Activated CD8-positive, alpha-beta memory T cell treated with anti-CD3 and anti-CD28 coated beads, Interleukin-2, amount 10 ng/mL, durations not matched to agents 7 days and 5 days (primary cell): ENCODE data around the gene TAF1C. TPM values are rescaled to one million over a fixed set of nuclear protein-coding genes. Genes with fewer than 3 reads are reported as not detected.

Source experiments
- ATAC-seq: fragments of 150-1000 bp; cut with Tn5 transposase; one replicate; pipeline ENCODE4 v1.10.0; 2021; ENCODE audit warnings: moderate library complexity
- CTCF ChIA-PET: fragments of 350-600 bp; sonication (Branson Sonifier 250); formaldehyde crosslinking; loops from one replicate; lab custom pipeline; 2021; ENCODE audit warnings: antibody characterized with exemption; lab: Charles Lee
- DNase-seq: peaks from one replicate; pipeline ENCODE4 v3.0.0-alpha.2; 2020
- H3K27ac Mint-ChIP-seq: one replicate; pipeline ENCODE4 v1.8.0; 2021; ENCODE audit warnings: mild to moderate bottlenecking, mixed read lengths
- H3K27me3 Mint-ChIP-seq: one replicate; pipeline ENCODE4 v1.8.0; 2021; ENCODE audit warnings: mixed read lengths
- H3K36me3 Mint-ChIP-seq: one replicate; pipeline ENCODE4 v1.8.0; 2021; ENCODE audit warnings: mild to moderate bottlenecking, mixed read lengths
- H3K4me1 Mint-ChIP-seq: one replicate; pipeline ENCODE4 v1.8.0; 2021; ENCODE audit warnings: mixed read lengths
- H3K4me3 Mint-ChIP-seq: one replicate; pipeline ENCODE4 v1.8.0; 2021; ENCODE audit warnings: mild to moderate bottlenecking, moderate library complexity, mixed read lengths
- H3K9me3 Mint-ChIP-seq: one replicate; pipeline ENCODE4 v1.8.0; 2022; ENCODE audit warnings: low read depth, mixed read lengths
- total RNA-seq, 2 experiments: library from RNA; stranded (reverse); gene quantifications; one replicate each; pipeline ENCODE4 v1.2.3, GENCODE V29; 2021

TAF1C gene
- 10 to 100 TPM; 52.7 to 58.1 TPM for total RNA-seq

DNA sequence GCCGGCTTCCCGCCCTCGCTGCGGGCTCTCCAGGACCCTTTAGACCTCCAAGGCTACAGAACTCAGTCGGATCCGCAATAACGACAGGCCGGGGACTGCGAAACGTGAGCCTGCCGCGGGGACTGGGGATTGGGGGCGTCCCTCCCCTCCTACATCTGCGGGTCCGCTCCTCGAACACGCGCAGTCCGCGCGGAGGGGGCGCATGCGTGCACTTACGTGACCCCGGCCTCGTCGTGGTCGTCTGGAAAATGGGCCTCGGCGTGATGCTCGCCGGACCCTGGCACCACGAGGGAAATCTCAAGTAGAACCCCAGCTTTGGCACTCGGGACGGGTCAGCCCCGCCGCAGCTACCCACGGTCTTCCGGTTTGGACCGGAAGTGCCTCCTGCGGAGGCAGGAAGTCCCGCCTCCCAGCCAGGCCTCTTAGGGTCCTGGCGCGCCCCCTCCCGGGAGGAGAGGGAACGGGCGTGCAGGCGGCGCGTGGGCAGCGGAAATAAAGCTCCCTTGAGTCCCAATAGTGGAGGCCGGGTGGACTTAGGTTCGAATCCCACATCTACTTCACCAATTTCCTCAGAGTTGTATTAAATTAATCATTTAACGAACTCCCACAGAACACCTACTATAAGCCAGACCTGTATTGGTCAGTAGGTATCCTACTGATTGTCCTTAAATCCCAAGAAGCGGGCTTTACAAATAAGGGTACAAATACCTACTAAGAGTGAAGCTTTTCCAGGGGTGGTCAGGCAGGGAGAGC lies at the start of gene TAF1C:
Gene TAF1C (minus strand): TSS at position 373 of the 753 bp plus-strand sequence. CDS start 2,069 bp downstream, outside the sequence.
- CTCF ChIA-PET: interaction anchor here (0.6 to 7.6 kb wide), 43 partner anchors 9 to 1534 kb away, joined by 3 to 143 read pairs (median 5); partner anchors contain the start of genes DNAAF1, HSDL1, MBTPS1 and OSGIN1
- Mint-ChIP-seq H3K9me3 (no peaks in the 10 kb centered on the region), H3K27me3 (no peaks in the 10 kb centered on the region), H3K27ac (peak within 1 kb of the TSS; percentile 92), H3K4me1 (peaks cover 13% of the 10 kb centered on the region), H3K36me3 (peaks cover 11% of the 10 kb centered on the region), H3K4me3 (peak within 1 kb of the TSS; percentile 95)
- DNase-seq (peak; percentile 92), ATAC-seq (peak; percentile 96)

GRCh38 chr16:84234321-84235241 lies 47.7 kb upstream of the TAF1C start:
- Mint-ChIP-seq H3K27ac (no peak overlapping the region), H3K36me3 (no peaks in the 10 kb centered on the region), H3K27me3 (peaks cover 22% of the 10 kb centered on the region), H3K4me1 (no peaks in the 10 kb centered on the region), H3K4me3 (no peak overlapping the region), H3K9me3 (no peaks in the 10 kb centered on the region)
- ATAC-seq: no peak
- DNase-seq: no peak
- CTCF ChIA-PET: no interaction called here

- Mint-ChIP-seq H3K36me3 (no peaks in the 10 kb centered on the region), H3K4me1 (no peaks in the 10 kb centered on the region), H3K27me3 (peaks cover 14% of the 10 kb centered on the region), H3K9me3 (no peaks in the 10 kb centered on the region), H3K4me3 (no peak overlapping the region), H3K27ac (no peak overlapping the region)
- ATAC-seq (no peak), DNase-seq (no peak)
- CTCF ChIA-PET: no interaction called here
Observed at GRCh38 chr16:84233748-84234147, 46.9 kb upstream of the TAF1C start.

GRCh38 chr16:84232969-84233368 lies 46.1 kb upstream of the TAF1C start:
- Mint-ChIP-seq H3K27ac (no peak overlapping the region), H3K36me3 (no peaks in the 10 kb centered on the region), H3K27me3 (peaks cover 13% of the 10 kb centered on the region), H3K4me1 (no peaks in the 10 kb centered on the region), H3K4me3 (no peak overlapping the region), H3K9me3 (no peaks in the 10 kb centered on the region)
- no peak for ATAC-seq
- DNase-seq: no peak
- CTCF ChIA-PET: interaction anchor here (0.7 kb wide), 1 partner anchor 35 kb away, joined by 3 read pairs; no protein-coding TSS in a partner anchor

DNA sequence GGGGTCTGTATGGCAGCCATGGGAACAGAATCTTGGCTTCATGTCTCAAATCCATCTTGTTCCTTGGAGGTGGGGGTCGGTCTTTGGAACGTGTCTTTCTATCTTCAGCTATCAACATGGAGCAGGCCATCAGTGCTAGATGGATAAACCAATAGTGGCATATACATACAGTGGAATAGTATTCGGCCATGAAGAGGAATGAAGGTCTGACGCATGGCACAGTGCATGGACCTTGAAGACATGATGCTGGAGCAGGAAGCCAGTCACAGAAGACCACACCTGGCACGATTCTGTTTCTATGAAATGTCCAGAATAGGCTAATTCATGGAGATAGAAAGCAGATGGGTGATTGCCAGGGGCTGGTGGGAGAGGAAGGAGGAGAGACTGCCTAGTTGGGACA lies 45.2 kb upstream of the TAF1C start:
- DNase-seq (no peak), ATAC-seq (no peak)
- no peak overlapping the region for H3K27ac Mint-ChIP-seq
- H3K36me3 Mint-ChIP-seq: no peaks in the 10 kb centered on the region
- CTCF ChIA-PET: no interaction called here
- no peaks in the 10 kb centered on the region for H3K4me1 Mint-ChIP-seq
- H3K27me3 Mint-ChIP-seq: peaks cover 15% of the 10 kb centered on the region
- no peaks in the 10 kb centered on the region for H3K9me3 Mint-ChIP-seq
- H3K4me3 Mint-ChIP-seq: no peak overlapping the region

GRCh38 chr16:84229471-84229870 lies 42.6 kb upstream of the TAF1C start:
- H3K27ac Mint-ChIP-seq: no peak overlapping the region
- ATAC-seq: no peak
- H3K27me3 Mint-ChIP-seq: peaks cover 15% of the 10 kb centered on the region

GRCh38 chr16:84228256-84228838 lies 41.5 kb upstream of the TAF1C start:
- Mint-ChIP-seq H3K9me3 (no peaks in the 10 kb centered on the region), H3K36me3 (no peaks in the 10 kb centered on the region), H3K27ac (no peak overlapping the region), H3K27me3 (peaks cover 12% of the 10 kb centered on the region), H3K4me3 (no peak overlapping the region), H3K4me1 (no peaks in the 10 kb centered on the region)
- CTCF ChIA-PET: no interaction called here
- DNase-seq: no peak
- ATAC-seq: no peak

More at GRCh38 chr16:84229471-84229870, 42.6 kb upstream of the TAF1C start:
- Mint-ChIP-seq H3K4me3 (no peak overlapping the region), H3K4me1 (no peaks in the 10 kb centered on the region), H3K36me3 (no peaks in the 10 kb centered on the region), H3K9me3 (no peaks in the 10 kb centered on the region)
- CTCF ChIA-PET: no interaction called here
- DNase-seq: no peak

GRCh38 chr16:84227548-84227947 lies 40.7 kb upstream of the TAF1C start:
- Mint-ChIP-seq H3K36me3 (no peaks in the 10 kb centered on the region), H3K27me3 (peaks cover 12% of the 10 kb centered on the region), H3K4me1 (no peaks in the 10 kb centered on the region), H3K4me3 (no peak overlapping the region), H3K9me3 (no peaks in the 10 kb centered on the region), H3K27ac (no peak overlapping the region)
- ATAC-seq (no peak), DNase-seq (no peak)
- CTCF ChIA-PET: no interaction called here

- no peak overlapping the region for H3K4me3 Mint-ChIP-seq
- H3K4me1 Mint-ChIP-seq: no peaks in the 10 kb centered on the region
- CTCF ChIA-PET: interaction anchor here (1.1 kb wide), 1 partner anchor 51 kb away, joined by 3 read pairs; no protein-coding TSS in a partner anchor
- ATAC-seq (no peak), DNase-seq (no peak)
- no peaks in the 10 kb centered on the region for H3K9me3 Mint-ChIP-seq
- peaks cover 8% of the 10 kb centered on the region for H3K27me3 Mint-ChIP-seq
- H3K27ac Mint-ChIP-seq: no peak overlapping the region
- H3K36me3 Mint-ChIP-seq: no peaks in the 10 kb centered on the region
Observed at GRCh38 chr16:84226026-84226425, 39.2 kb upstream of the TAF1C start.

DNA sequence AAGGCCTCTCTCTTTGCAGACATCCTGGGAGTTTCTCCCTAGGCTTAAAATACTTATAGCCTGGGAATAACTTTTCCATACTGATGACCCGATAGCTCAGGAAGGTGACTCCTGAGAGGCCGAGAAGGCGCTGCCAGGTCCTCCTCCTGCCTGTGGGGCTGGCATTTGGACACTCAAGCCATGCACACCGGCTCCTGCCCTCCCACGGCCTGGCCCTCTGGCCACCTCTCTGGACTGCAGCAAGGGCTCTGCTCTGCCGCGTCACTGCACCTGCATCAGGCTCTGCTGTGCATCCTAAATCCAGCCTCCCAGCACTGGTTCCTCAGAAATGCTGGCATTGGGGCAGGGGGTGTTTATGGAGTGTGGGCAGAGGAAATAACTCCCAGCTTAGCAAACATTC lies 38.7 kb upstream of the TAF1C start:
- Mint-ChIP-seq H3K27me3 (peaks cover 8% of the 10 kb centered on the region), H3K9me3 (no peaks in the 10 kb centered on the region), H3K4me1 (no peaks in the 10 kb centered on the region), H3K27ac (no peak overlapping the region), H3K36me3 (no peaks in the 10 kb centered on the region), H3K4me3 (no peak overlapping the region)
- CTCF ChIA-PET: no interaction called here
- ATAC-seq: no peak
- DNase-seq: no peak

DNA sequence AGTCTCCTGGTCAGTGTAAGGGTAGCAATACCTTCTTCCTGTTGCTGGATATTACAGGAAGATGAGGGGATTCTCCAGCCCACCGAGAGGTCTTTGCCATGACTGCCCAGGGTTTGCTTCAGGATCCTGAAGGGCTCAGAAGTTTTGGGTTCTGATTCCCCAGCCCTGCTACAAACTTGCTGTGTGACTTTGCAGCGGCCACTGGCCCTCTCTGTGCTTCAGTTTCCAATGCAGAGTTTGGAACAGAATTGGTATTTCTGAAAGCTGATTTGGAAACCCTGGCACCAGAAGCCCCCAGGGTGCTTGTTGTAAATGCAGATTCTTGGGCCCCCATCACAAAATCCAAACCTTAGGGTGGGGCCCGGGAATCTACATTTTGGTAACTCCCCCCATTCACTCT lies 38.3 kb upstream of the TAF1C start:
- DNase-seq: no peak
- Mint-ChIP-seq H3K4me1 (no peaks in the 10 kb centered on the region), H3K27me3 (peaks cover 8% of the 10 kb centered on the region), H3K36me3 (no peaks in the 10 kb centered on the region), H3K9me3 (no peaks in the 10 kb centered on the region), H3K27ac (no peak overlapping the region), H3K4me3 (no peak overlapping the region)
- CTCF ChIA-PET: no interaction called here
- ATAC-seq: no peak

DNA sequence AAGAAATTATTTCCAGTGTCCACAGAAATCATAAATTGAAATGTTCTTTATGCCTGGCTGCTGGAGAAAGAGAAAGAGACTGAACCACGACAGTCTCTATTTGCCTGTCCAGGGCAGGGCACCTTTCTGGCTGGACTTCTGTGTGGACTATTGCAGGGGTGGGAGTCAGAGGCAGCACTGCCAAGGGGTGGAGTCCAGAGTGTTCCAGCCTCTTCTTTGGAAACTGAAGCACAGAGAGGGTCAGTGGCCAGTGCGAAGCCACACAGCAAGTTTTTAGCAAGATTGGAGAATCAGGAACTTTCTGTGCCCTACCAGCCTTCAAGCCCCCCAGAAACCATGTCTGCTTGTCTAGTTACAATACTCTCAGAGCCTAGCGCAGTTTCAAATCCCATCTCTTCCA lies 37.7 kb upstream of the TAF1C start:
- no peaks in the 10 kb centered on the region for H3K4me1 Mint-ChIP-seq
- H3K27ac Mint-ChIP-seq: no peak overlapping the region
- no peak for ATAC-seq
- no peaks in the 10 kb centered on the region for H3K36me3 Mint-ChIP-seq
- DNase-seq: no peak
- H3K9me3 Mint-ChIP-seq: no peaks in the 10 kb centered on the region
- H3K4me3 Mint-ChIP-seq: no peak overlapping the region
- peaks cover 8% of the 10 kb centered on the region for H3K27me3 Mint-ChIP-seq
- CTCF ChIA-PET: interaction anchor here (1.5 kb wide), 1 partner anchor 38 kb away, joined by 4 read pairs; the partner anchor contains the start of gene TAF1C

- DNase-seq: no peak
- H3K4me3 Mint-ChIP-seq: no peak overlapping the region
- H3K9me3 Mint-ChIP-seq: no peaks in the 10 kb centered on the region
- no peak overlapping the region for H3K27ac Mint-ChIP-seq
- H3K36me3 Mint-ChIP-seq: no peaks in the 10 kb centered on the region
- H3K4me1 Mint-ChIP-seq: no peaks in the 10 kb centered on the region
- ATAC-seq: no peak
- CTCF ChIA-PET: interaction anchor here (1.5 kb wide), 1 partner anchor 37 kb away, joined by 4 read pairs; the partner anchor contains the start of gene TAF1C
- H3K27me3 Mint-ChIP-seq: peaks cover 8% of the 10 kb centered on the region
Observed at GRCh38 chr16:84223456-84223855, 36.6 kb upstream of the TAF1C start.
